Measurements from ENCODE around the gene OLIG2.

Gene OLIG2

GRCh38 chr21:33025489-33026442 is at the start of gene OLIG2:
TSS of gene OLIG2 (plus strand) at chr21:33025935. CDS start at chr21:33026863, 928 bp downstream.
- peak; percentile 23 for DNase-seq (ENCODE audit: low spot score)

GRCh38 chr21:32976791-32977190 is 48.9 kb upstream of the OLIG2 start:
- DNase-seq (ENCODE audit: low spot score), result no peak

- DNase-seq (ENCODE audit: low spot score), result no peak
Measured at GRCh38 chr21:32977216-32977615, 48.5 kb upstream of the OLIG2 start.

GRCh38 chr21:32978331-32979270 is 47.1 kb upstream of the OLIG2 start:
- no peak for DNase-seq (ENCODE audit: low spot score)

- DNase-seq (ENCODE audit: low spot score), result no peak
Measured at GRCh38 chr21:32979598-32980268, 46.0 kb upstream of the OLIG2 start.

- DNase-seq (ENCODE audit: low spot score), result no peak
Measured at GRCh38 chr21:32981096-32981495, 44.6 kb upstream of the OLIG2 start.

GRCh38 chr21:32990666-32991065 is 35.1 kb upstream of the OLIG2 start:
- DNase-seq (ENCODE audit: low spot score), result no peak

- no peak for DNase-seq (ENCODE audit: low spot score)
Measured at GRCh38 chr21:32991361-32991760, 34.4 kb upstream of the OLIG2 start.

- DNase-seq (ENCODE audit: low spot score), result no peak
Measured at GRCh38 chr21:32993894-32994293, 31.8 kb upstream of the OLIG2 start.

GRCh38 chr21:32994305-32994704 is 31.4 kb upstream of the OLIG2 start:
- DNase-seq (ENCODE audit: low spot score), result peak; percentile 24

GRCh38 chr21:33007747-33008146 is 18.0 kb upstream of the OLIG2 start:
- no peak for DNase-seq (ENCODE audit: low spot score)

GRCh38 chr21:33008333-33009051 is 17.2 kb upstream of the OLIG2 start:
- DNase-seq (ENCODE audit: low spot score), result no peak

GRCh38 chr21:33010931-33011330 is 14.8 kb upstream of the OLIG2 start:
- no peak for DNase-seq (ENCODE audit: low spot score)

GRCh38 chr21:33011462-33011861 is 14.3 kb upstream of the OLIG2 start:
- peak; percentile 97 for DNase-seq (ENCODE audit: low spot score)

- no peak for DNase-seq (ENCODE audit: low spot score)
Measured at GRCh38 chr21:33013626-33014025, 12.1 kb upstream of the OLIG2 start.

- DNase-seq (ENCODE audit: low spot score), result no peak
Measured at GRCh38 chr21:33014331-33014730, 11.4 kb upstream of the OLIG2 start.

GRCh38 chr21:33015096-33015495 is 10.6 kb upstream of the OLIG2 start:
- no peak for DNase-seq (ENCODE audit: low spot score)

GRCh38 chr21:33015756-33016155 is 10.0 kb upstream of the OLIG2 start:
- DNase-seq (ENCODE audit: low spot score), result no peak

- no peak for DNase-seq (ENCODE audit: low spot score)
Measured at GRCh38 chr21:33018707-33019465, 6.8 kb upstream of the OLIG2 start.

GRCh38 chr21:33019516-33019884 is 6.2 kb upstream of the OLIG2 start:
- no peak for DNase-seq (ENCODE audit: low spot score)

Data from kidney tubule cell (primary cell).